ENCODE data around the gene FTO.
"Not testable (repeated sequence)": the region's sequence is repeated elsewhere in the genome, so short reads cannot be mapped to it uniquely, and the experiment has no call there.

DNA sequence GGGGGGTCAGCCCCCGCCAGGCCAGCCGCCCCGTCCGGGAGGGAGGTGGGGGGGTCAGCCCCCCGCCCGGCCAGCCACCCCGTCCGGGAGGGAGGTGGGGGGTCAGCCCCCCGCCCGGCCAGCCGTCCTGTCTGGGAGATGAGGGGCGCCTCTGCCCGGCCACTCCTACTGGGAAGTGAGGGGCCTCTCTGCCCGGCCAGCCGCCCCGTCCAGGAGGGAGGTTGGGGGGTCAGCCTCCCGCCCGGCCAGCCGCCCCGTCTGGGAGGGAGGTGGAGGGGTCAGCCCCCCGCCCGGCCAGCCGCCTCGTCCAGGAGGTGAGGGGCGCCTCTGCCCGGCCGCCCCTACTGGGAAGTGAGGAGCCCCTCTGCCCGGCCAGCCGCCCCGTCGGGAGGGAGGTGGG is 5.7 kb upstream of the FTO start:
- TF ChIP-seq, protein P1, sequence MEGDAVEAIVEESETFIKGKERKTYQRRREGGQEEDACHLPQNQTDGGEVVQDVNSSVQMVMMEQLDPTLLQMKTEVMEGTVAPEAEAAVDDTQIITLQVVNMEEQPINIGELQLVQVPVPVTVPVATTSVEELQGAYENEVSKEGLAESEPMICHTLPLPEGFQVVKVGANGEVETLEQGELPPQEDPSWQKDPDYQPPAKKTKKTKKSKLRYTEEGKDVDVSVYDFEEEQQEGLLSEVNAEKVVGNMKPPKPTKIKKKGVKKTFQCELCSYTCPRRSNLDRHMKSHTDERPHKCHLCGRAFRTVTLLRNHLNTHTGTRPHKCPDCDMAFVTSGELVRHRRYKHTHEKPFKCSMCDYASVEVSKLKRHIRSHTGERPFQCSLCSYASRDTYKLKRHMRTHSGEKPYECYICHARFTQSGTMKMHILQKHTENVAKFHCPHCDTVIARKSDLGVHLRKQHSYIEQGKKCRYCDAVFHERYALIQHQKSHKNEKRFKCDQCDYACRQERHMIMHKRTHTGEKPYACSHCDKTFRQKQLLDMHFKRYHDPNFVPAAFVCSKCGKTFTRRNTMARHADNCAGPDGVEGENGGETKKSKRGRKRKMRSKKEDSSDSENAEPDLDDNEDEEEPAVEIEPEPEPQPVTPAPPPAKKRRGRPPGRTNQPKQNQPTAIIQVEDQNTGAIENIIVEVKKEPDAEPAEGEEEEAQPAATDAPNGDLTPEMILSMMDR (IDR thresholded peaks at IDR 0.05): not testable (repeated sequence)
- TF ChIP-seq POLR2A (IDR thresholded peaks at IDR 0.05): not testable (repeated sequence)
